B cell (primary cell): ENCODE data around the gene CTBP2. TPM values are rescaled to one million over a fixed set of nuclear protein-coding genes. Genes with fewer than 3 reads are reported as not detected.

ENCODE experiments used
- ATAC-seq: fragments of 200-7000 bp; cut with Tn5 transposase; one replicate; pipeline ENCODE4 v1.10.0; 2021; ENCODE audit warnings: low read depth, mild to moderate bottlenecking, moderate number of reproducible peaks, moderate library complexity
- CTCF ChIA-PET: fragments of 350-600 bp; sonication (Branson Sonifier 250); formaldehyde crosslinking; loops from one replicate; lab custom pipeline; 2021; ENCODE audit warnings: antibody characterized with exemption, inconsistent platforms; lab: Charles Lee
- POLR2A ChIA-PET: fragments of 350-600 bp; sonication (Branson Sonifier 250); formaldehyde crosslinking; loops from one replicate; lab custom pipeline; 2021; ENCODE audit warnings: antibody characterized with exemption; lab: Charles Lee
- DNase-seq: peaks from one replicate; pipeline ENCODE4 v3.0.0; 2013
- H2AFZ ChIP-seq: 2 replicates; pipeline ENCODE4 v1.6.1; 2012; ENCODE audit warnings: mild to moderate bottlenecking, low read depth, low read length; ENCODE audit not compliant: insufficient read depth, poor library complexity, severe bottlenecking
- H3K27ac ChIP-seq, 2 donors: 1 replicate in 1 of 2; 2 replicates in 1 of 2; pipeline ENCODE4 v1.5.1; 2012 to 2013; ENCODE audit warnings: low read length in 2 of 2, mild to moderate bottlenecking in 2 of 2, moderate library complexity in 1 of 2
- H3K27me3 ChIP-seq, 4 experiments: fragments of 200-600 bp in 1 of 4; sonication (generic) in 1 of 4; replicated peaks in 1 of 4; 1 replicate in 2 of 4; 2 replicates in 2 of 4; pipeline versions ENCODE4 v1.6.1 to v1.7.0; 2013 to 2016; ENCODE audit warnings: low read length in 3 of 4, mild to moderate bottlenecking in 2 of 4, mixed read lengths in 1 of 4, moderate library complexity in 1 of 4; ENCODE audit not compliant: insufficient read depth in 4 of 4, control insufficient read depth in 3 of 4; ENCODE audit errors: control extremely low read depth in 1 of 4
- H3K36me3 ChIP-seq, 2 experiments: replicated peaks in 1 of 2; 1 replicate in 1 of 2; 2 replicates in 1 of 2; pipeline versions ENCODE4 v1.6.1 to v1.7.1; 2013; ENCODE audit warnings: low read length in 1 of 2; ENCODE audit not compliant: insufficient read depth in 2 of 2, control insufficient read depth in 1 of 2; ENCODE audit errors: control extremely low read depth in 1 of 2, extremely low read depth in 1 of 2
- H3K4me1 ChIP-seq, 2 donors: fragments of 200-600 bp in 1 of 2; sonication (generic) in 1 of 2; 1 replicate in 1 of 2; 2 replicates in 1 of 2; pipeline versions ENCODE4 v1.5.1 to v1.6.1; 2013 to 2017; ENCODE audit warnings: low read length in 2 of 2; ENCODE audit not compliant: control insufficient read depth in 2 of 2, insufficient read depth in 2 of 2
- H3K4me2 ChIP-seq: replicated peaks from 2 replicates; pipeline ENCODE3; 2012; ENCODE audit warnings: mild to moderate bottlenecking, low read depth, low read length; ENCODE audit not compliant: poor library complexity, severe bottlenecking
- H3K4me3 ChIP-seq, 5 experiments: fragments of 200-600 bp in 1 of 5; sonication (generic) in 1 of 5; 1 replicate in 3 of 5; 2 replicates in 2 of 5; pipeline versions ENCODE4 v1.5.1 to v1.7.0; 2011 to 2016; ENCODE audit warnings: low read length in 4 of 5, mild to moderate bottlenecking in 4 of 5, low read depth in 2 of 5, control low read depth in 1 of 5, moderate library complexity in 1 of 5; ENCODE audit not compliant: insufficient read depth in 1 of 5; ENCODE audit errors: control extremely low read depth in 1 of 5, extremely low read depth in 1 of 5
- H3K79me2 ChIP-seq: fragments of 200-600 bp; sonication (generic); one replicate; pipeline ENCODE4 v1.6.0; 2016; ENCODE audit warnings: low read length; ENCODE audit not compliant: control insufficient read depth, insufficient read depth
- H3K9ac ChIP-seq: fragments of 200-600 bp; sonication (generic); 2 replicates; pipeline ENCODE4 v1.6.1; 2017; ENCODE audit warnings: mild to moderate bottlenecking, low read length, moderate library complexity
- H3K9me3 ChIP-seq, 3 donors: one replicate each; pipeline versions ENCODE4 v1.6.1 to v1.7.1; 2013; ENCODE audit warnings: low read length in 2 of 3; ENCODE audit not compliant: control insufficient read depth in 2 of 3, insufficient read depth in 1 of 3; ENCODE audit errors: control extremely low read depth in 1 of 3
- H4K20me1 ChIP-seq: 2 replicates; pipeline ENCODE4 v1.6.0; 2012; ENCODE audit warnings: mild to moderate bottlenecking, low read length; ENCODE audit not compliant: insufficient read depth, control insufficient read depth, poor library complexity, severe bottlenecking
- H3K27ac Mint-ChIP-seq: one replicate; pipeline ENCODE4 v1.8.0; 2021; ENCODE audit warnings: mixed read lengths
- H3K27me3 Mint-ChIP-seq: one replicate; pipeline ENCODE4 v1.8.0; 2021; ENCODE audit warnings: mixed read lengths
- H3K4me1 Mint-ChIP-seq: one replicate; pipeline ENCODE4 v1.8.0; 2021; ENCODE audit warnings: mixed read lengths
- H3K4me3 Mint-ChIP-seq: one replicate; pipeline ENCODE4 v1.8.0; 2021; ENCODE audit warnings: mixed read lengths
- H3K9me3 Mint-ChIP-seq: one replicate; pipeline ENCODE4 v1.8.0; 2022; ENCODE audit warnings: mixed read lengths; ENCODE audit not compliant: insufficient read depth
- EZH2 ChIP-seq: IDR thresholded peaks from 2 replicates; pipeline ENCODE4 v1.6.1; 2012; ENCODE audit warnings: borderline replicate concordance, low read depth, mild to moderate bottlenecking, moderate library complexity, low read length; ENCODE audit not compliant: insufficient read depth, poor library complexity, severe bottlenecking
- WGBS: methylation state at CpG from one replicate; pipeline ENCODE4 v1.1.5; 2013; ENCODE audit warnings: missing lambda C conversion rate; ENCODE audit not compliant: insufficient coverage; 5-methylcytosine and 5-hydroxymethylcytosine counted together
- intact Hi-C: fragments of 100-400 bp; cut with micrococcal nuclease; formaldehyde crosslinking; loops from one replicate; pipeline ENCODE4 v1.10.0; 2022
- polyA plus RNA-seq: library from polyadenylated mRNA; depleted of rRNA; stranded (reverse); fragments of >200 nt; gene quantifications from 2 replicates; pipeline ENCODE4 v1.2.3, GENCODE V29; 2012
- total RNA-seq, 2 donors: library from RNA; stranded (reverse); fragments of 120-200 nt in 1 of 2; gene quantifications; 1 replicate in 1 of 2; 2 replicates in 1 of 2; pipeline versions ENCODE4 v1.2.3 to v1.2.4, GENCODE V29; 2013 to 2022
- TF ChIP-seq, protein P1 (sequence below): fragments of 200-600 bp; IDR thresholded peaks from one replicate; pipeline ENCODE4 v1.8.0; 2022; ENCODE audit warnings: antibody characterized with exemption, mild to moderate bottlenecking

Gene CTBP2
- total and polyA plus RNA-seq, 2 donors (not counting 1 experiment from before 2014, with no cell fraction given): 0.39 to 0.85 TPM

DNA sequence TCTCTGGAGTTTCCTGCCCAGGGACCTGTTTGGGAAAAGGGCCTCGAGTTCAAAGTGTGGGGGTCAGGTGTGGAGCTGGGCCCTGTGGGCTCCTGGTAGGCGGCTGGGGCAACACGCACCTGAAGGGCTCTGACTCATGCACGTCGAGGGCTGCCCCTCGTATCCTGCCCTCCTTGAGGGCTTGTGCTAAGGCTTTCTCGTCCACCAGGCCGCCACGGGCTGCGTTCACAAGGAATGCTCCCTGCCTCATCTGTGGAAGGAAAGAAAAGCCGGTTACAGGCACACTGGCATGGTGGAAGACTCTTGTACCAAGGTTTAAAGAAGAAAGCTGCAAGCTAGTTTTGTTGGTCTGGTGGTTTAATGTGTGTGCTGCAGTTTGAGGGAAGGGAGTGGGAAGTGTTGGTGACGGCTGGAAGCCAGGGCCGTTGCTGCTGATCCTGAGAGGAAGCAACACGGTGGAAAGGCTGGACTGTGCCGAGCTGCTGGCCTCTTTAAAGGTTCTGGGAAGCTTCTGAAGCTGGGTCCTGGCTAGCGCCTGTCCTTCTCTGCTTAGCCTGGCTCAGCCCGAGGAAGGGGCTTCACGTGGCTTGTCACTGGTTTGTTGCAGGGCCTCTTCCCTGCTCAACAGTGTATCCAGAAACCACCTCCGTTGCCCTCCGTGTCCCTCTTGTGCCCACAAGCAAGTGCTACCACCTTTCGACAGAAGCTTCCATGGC lies 166.5 kb downstream of the CTBP2 start:
- Histone ChIP-seq H3K9me3 (peaks cover 0 to 3% (median 0%) of the 10 kb centered on the region in 3 donors), H3K4me1 (no peaks in the 10 kb centered on the region), H3K36me3 (no peaks in the 10 kb centered on the region), H3K27me3 (no peaks in the 10 kb centered on the region), H2AFZ (no peak overlapping the region), H3K4me2 (no peak overlapping the region), H3K9ac (no peak overlapping the region), H4K20me1 (no peaks in the 10 kb centered on the region), H3K79me2 (no peaks in the 10 kb centered on the region), H3K27ac (no peak overlapping the region), H3K4me3 (no peak overlapping the region)
- H3K9me3 Mint-ChIP-seq: no peaks in the 10 kb centered on the region
- no peak for TF ChIP-seq EZH2
- TF ChIP-seq, protein P1, sequence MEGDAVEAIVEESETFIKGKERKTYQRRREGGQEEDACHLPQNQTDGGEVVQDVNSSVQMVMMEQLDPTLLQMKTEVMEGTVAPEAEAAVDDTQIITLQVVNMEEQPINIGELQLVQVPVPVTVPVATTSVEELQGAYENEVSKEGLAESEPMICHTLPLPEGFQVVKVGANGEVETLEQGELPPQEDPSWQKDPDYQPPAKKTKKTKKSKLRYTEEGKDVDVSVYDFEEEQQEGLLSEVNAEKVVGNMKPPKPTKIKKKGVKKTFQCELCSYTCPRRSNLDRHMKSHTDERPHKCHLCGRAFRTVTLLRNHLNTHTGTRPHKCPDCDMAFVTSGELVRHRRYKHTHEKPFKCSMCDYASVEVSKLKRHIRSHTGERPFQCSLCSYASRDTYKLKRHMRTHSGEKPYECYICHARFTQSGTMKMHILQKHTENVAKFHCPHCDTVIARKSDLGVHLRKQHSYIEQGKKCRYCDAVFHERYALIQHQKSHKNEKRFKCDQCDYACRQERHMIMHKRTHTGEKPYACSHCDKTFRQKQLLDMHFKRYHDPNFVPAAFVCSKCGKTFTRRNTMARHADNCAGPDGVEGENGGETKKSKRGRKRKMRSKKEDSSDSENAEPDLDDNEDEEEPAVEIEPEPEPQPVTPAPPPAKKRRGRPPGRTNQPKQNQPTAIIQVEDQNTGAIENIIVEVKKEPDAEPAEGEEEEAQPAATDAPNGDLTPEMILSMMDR: no peak
- POLR2A ChIA-PET: no interaction called here
- intact Hi-C loops: no loop called here
- no peak overlapping the region for H3K4me3 Mint-ChIP-seq
- no peaks in the 10 kb centered on the region for H3K27me3 Mint-ChIP-seq
- ATAC-seq: no peak
- no peak overlapping the region for H3K27ac Mint-ChIP-seq
- no peak for DNase-seq
- CTCF ChIA-PET: interaction anchor here (1.3 to 1.7 kb wide), 2 partner anchors 9 to 18 kb away, joined by 3 to 4 read pairs; no protein-coding TSS in a partner anchor
- peaks cover 6% of the 10 kb centered on the region for H3K4me1 Mint-ChIP-seq
- 95% methylated on average over 18 of the region's 21 CpGs for WGBS

DNA sequence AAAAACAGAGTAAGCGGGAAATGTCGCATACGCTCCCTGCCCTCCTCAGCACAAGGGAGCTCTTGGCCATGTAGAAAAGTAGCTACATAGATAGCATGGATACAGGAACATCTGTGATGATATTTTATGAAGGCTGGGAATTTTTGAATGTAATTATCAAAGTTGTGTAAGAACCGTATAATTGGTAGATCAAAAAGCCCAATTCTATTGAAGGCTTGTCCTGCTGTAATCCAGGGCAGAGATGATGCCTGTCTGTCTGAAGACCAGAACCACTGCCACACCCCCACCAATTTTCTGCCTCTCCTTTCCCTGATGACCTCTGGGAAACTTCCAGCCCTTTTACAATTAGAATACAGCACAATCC lies 167.0 kb downstream of the CTBP2 start:
- Mint-ChIP-seq H3K4me3 (no peak overlapping the region), H3K27ac (no peak overlapping the region), H3K9me3 (no peaks in the 10 kb centered on the region), H3K4me1 (peaks cover 12% of the 10 kb centered on the region), H3K27me3 (no peaks in the 10 kb centered on the region)
- Histone ChIP-seq H3K9me3 (peaks cover 0 to 3% (median 0%) of the 10 kb centered on the region in 3 donors), H3K4me2 (no peak overlapping the region), H3K79me2 (no peaks in the 10 kb centered on the region), H3K36me3 (no peaks in the 10 kb centered on the region), H3K27me3 (no peaks in the 10 kb centered on the region), H3K4me3 (no peak overlapping the region), H3K4me1 (no peaks in the 10 kb centered on the region), H3K27ac (no peak overlapping the region), H2AFZ (no peak overlapping the region), H4K20me1 (no peaks in the 10 kb centered on the region), H3K9ac (no peak overlapping the region)
- TF ChIP-seq EZH2: no peak
- TF ChIP-seq, protein P1: no peak
- ATAC-seq: no peak
- intact Hi-C loops: no loop called here
- CTCF ChIA-PET: interaction anchor here (1.3 to 1.7 kb wide), 3 partner anchors 9 to 57 kb away, joined by 3 to 4 read pairs (median 4); no protein-coding TSS in a partner anchor
- WGBS: 100% methylated on average over 4 of the region's 4 CpGs
- DNase-seq: no peak
- POLR2A ChIA-PET: no interaction called here
